ENCODE results near the gene CDC20B. TPM values are rescaled to one million over a fixed set of nuclear protein-coding genes. Genes with fewer than 3 reads are reported as not detected.
A peak's percentile ranks its signal among the peaks of the same experiment; 100 is the strongest.

The CDC20B gene
- total RNA-seq = not detected

- Histone ChIP-seq H3K4me3 (ENCODE audit: low read length) (peak within 1 kb of the TSS; percentile 34), H3K4me1 (ENCODE audit: insufficient read depth, low read length) (peaks cover 33% of the 10 kb centered on the region), H3K27me3 (ENCODE audit: insufficient read depth, low read length) (peaks cover 85% of the 10 kb centered on the region), H3K9me3 (ENCODE audit: low read depth, low read length) (no peaks in the 10 kb centered on the region)
These were observed at the start of gene CDC20B for GRCh38 chr5:55172937-55173686. Gene CDC20B, minus strand, starts transcription at chr5:55173177. Its CDS starts 177 bp downstream, at chr5:55173000.

GRCh38 chr5:55222092-55222984, 49.4 kb upstream of the CDC20B start:
- no peak overlapping the region for H3K4me3 ChIP-seq (ENCODE audit: low read length)
- peaks cover 36% of the 10 kb centered on the region for H3K4me1 ChIP-seq (ENCODE audit: insufficient read depth, low read length)
- H3K27me3 ChIP-seq (ENCODE audit: insufficient read depth, low read length) = peaks cover 97% of the 10 kb centered on the region
- no peaks in the 10 kb centered on the region for H3K9me3 ChIP-seq (ENCODE audit: low read depth, low read length)

- H3K9me3 ChIP-seq (ENCODE audit: low read depth, low read length) = no peaks in the 10 kb centered on the region
- H3K4me1 ChIP-seq (ENCODE audit: insufficient read depth, low read length) = peaks cover 23% of the 10 kb centered on the region
- peaks cover 83% of the 10 kb centered on the region for H3K27me3 ChIP-seq (ENCODE audit: insufficient read depth, low read length)
- H3K4me3 ChIP-seq (ENCODE audit: low read length) = no peak overlapping the region
These were observed 47.6 kb upstream of the CDC20B start for GRCh38 chr5:55220433-55221185.

GRCh38 chr5:55219770-55220169, 46.8 kb upstream of the CDC20B start:
- no peaks in the 10 kb centered on the region for H3K9me3 ChIP-seq (ENCODE audit: low read depth, low read length)
- H3K4me3 ChIP-seq (ENCODE audit: low read length) = no peak overlapping the region
- H3K4me1 ChIP-seq (ENCODE audit: insufficient read depth, low read length) = peaks cover 23% of the 10 kb centered on the region
- H3K27me3 ChIP-seq (ENCODE audit: insufficient read depth, low read length) = peaks cover 74% of the 10 kb centered on the region

GRCh38 chr5:55218967-55219366, 46.0 kb upstream of the CDC20B start:
- Histone ChIP-seq H3K9me3 (ENCODE audit: low read depth, low read length) (no peaks in the 10 kb centered on the region), H3K4me3 (ENCODE audit: low read length) (no peak overlapping the region), H3K4me1 (ENCODE audit: insufficient read depth, low read length) (peaks cover 23% of the 10 kb centered on the region), H3K27me3 (ENCODE audit: insufficient read depth, low read length) (peaks cover 66% of the 10 kb centered on the region)

GRCh38 chr5:55211184-55211874, 38.4 kb upstream of the CDC20B start:
- H3K9me3 ChIP-seq (ENCODE audit: low read depth, low read length) = no peaks in the 10 kb centered on the region
- no peak overlapping the region for H3K4me3 ChIP-seq (ENCODE audit: low read length)
- no peaks in the 10 kb centered on the region for H3K4me1 ChIP-seq (ENCODE audit: insufficient read depth, low read length)
- peaks cover 13% of the 10 kb centered on the region for H3K27me3 ChIP-seq (ENCODE audit: insufficient read depth, low read length)

- Histone ChIP-seq H3K27me3 (ENCODE audit: insufficient read depth, low read length) (peaks cover 24% of the 10 kb centered on the region), H3K4me3 (ENCODE audit: low read length) (no peak overlapping the region), H3K4me1 (ENCODE audit: insufficient read depth, low read length) (no peaks in the 10 kb centered on the region), H3K9me3 (ENCODE audit: low read depth, low read length) (no peaks in the 10 kb centered on the region)
These were observed 32.0 kb upstream of the CDC20B start for GRCh38 chr5:55205001-55205400.

GRCh38 chr5:55191165-55191564, 18.2 kb upstream of the CDC20B start:
- no peaks in the 10 kb centered on the region for H3K9me3 ChIP-seq (ENCODE audit: low read depth, low read length)
- no peak overlapping the region for H3K4me3 ChIP-seq (ENCODE audit: low read length)
- no peaks in the 10 kb centered on the region for H3K4me1 ChIP-seq (ENCODE audit: insufficient read depth, low read length)
- H3K27me3 ChIP-seq (ENCODE audit: insufficient read depth, low read length) = peaks cover 69% of the 10 kb centered on the region

- no peak overlapping the region for H3K4me3 ChIP-seq (ENCODE audit: low read length)
- no peaks in the 10 kb centered on the region for H3K4me1 ChIP-seq (ENCODE audit: insufficient read depth, low read length)
- peaks cover 63% of the 10 kb centered on the region for H3K27me3 ChIP-seq (ENCODE audit: insufficient read depth, low read length)
- no peaks in the 10 kb centered on the region for H3K9me3 ChIP-seq (ENCODE audit: low read depth, low read length)
These were observed 15.9 kb upstream of the CDC20B start for GRCh38 chr5:55188656-55189540.

GRCh38 chr5:55187370-55187769, 14.4 kb upstream of the CDC20B start:
- H3K4me3 ChIP-seq (ENCODE audit: low read length) = no peak overlapping the region
- no peaks in the 10 kb centered on the region for H3K4me1 ChIP-seq (ENCODE audit: insufficient read depth, low read length)
- H3K9me3 ChIP-seq (ENCODE audit: low read depth, low read length) = no peaks in the 10 kb centered on the region
- H3K27me3 ChIP-seq (ENCODE audit: insufficient read depth, low read length) = peaks cover 64% of the 10 kb centered on the region

GRCh38 chr5:55180016-55180415, 7.0 kb upstream of the CDC20B start:
- no peaks in the 10 kb centered on the region for H3K9me3 ChIP-seq (ENCODE audit: low read depth, low read length)
- peaks cover 88% of the 10 kb centered on the region for H3K27me3 ChIP-seq (ENCODE audit: insufficient read depth, low read length)
- no peak overlapping the region for H3K4me3 ChIP-seq (ENCODE audit: low read length)
- peaks cover 14% of the 10 kb centered on the region for H3K4me1 ChIP-seq (ENCODE audit: insufficient read depth, low read length)

GRCh38 chr5:55177078-55177477, 4.1 kb upstream of the CDC20B start:
- H3K4me1 ChIP-seq (ENCODE audit: insufficient read depth, low read length) = peaks cover 32% of the 10 kb centered on the region
- peaks cover 92% of the 10 kb centered on the region for H3K27me3 ChIP-seq (ENCODE audit: insufficient read depth, low read length)
- H3K4me3 ChIP-seq (ENCODE audit: low read length) = no peak overlapping the region
- no peaks in the 10 kb centered on the region for H3K9me3 ChIP-seq (ENCODE audit: low read depth, low read length)

GRCh38 chr5:55176176-55176818, 3.3 kb upstream of the CDC20B start:
- Histone ChIP-seq H3K4me1 (ENCODE audit: insufficient read depth, low read length) (peaks cover 33% of the 10 kb centered on the region), H3K9me3 (ENCODE audit: low read depth, low read length) (no peaks in the 10 kb centered on the region), H3K27me3 (ENCODE audit: insufficient read depth, low read length) (peaks cover 89% of the 10 kb centered on the region), H3K4me3 (ENCODE audit: low read length) (no peak overlapping the region)

Measured in mononuclear cell (primary cell).